Measurements from ENCODE around the gene RPS27.
A peak's percentile ranks its signal among the peaks of the same experiment; 100 is the strongest.
"Not testable (repeated sequence)": the region's sequence is repeated elsewhere in the genome, so short reads cannot be mapped to it uniquely, and the experiment has no call there.

Gene RPS27

GRCh38 chr1:153977250-153978240, 13.0 kb upstream of the RPS27 start, which contains the start of gene JTB:
Gene JTB (minus strand): TSS chr1:153977674. CDS start chr1:153977252, 422 bp downstream.
- Histone ChIP-seq H3K9me3 (ENCODE audit: control insufficient read depth, low read depth, low read length) (no peaks in the 10 kb centered on the region), H3K27ac (ENCODE audit: low read length) (peak within 1 kb of the TSS; percentile 17), H3K27me3 (ENCODE audit: control insufficient read depth, insufficient read depth, low read length) (no peaks in the 10 kb centered on the region), H3K9ac (ENCODE audit: low read length) (peak within 1 kb of the TSS; percentile 80), H3K4me3 (ENCODE audit: low read length) (peak within 1 kb of the TSS; percentile 81), H3K4me1 (ENCODE audit: control insufficient read depth, low read depth, low read length) (peaks cover 3% of the 10 kb centered on the region), H3K36me3 (ENCODE audit: control insufficient read depth, low read depth, low read length) (peaks cover 30% of the 10 kb centered on the region)

- Histone ChIP-seq H3K36me3 (ENCODE audit: control insufficient read depth, low read depth, low read length) (peaks cover 35% of the 10 kb centered on the region), H3K9ac (ENCODE audit: low read length) (peak overlapping the region; percentile 80), H3K9me3 (ENCODE audit: control insufficient read depth, low read depth, low read length) (no peaks in the 10 kb centered on the region), H3K4me3 (ENCODE audit: low read length) (peak overlapping the region; percentile 81), H3K27me3 (ENCODE audit: control insufficient read depth, insufficient read depth, low read length) (no peaks in the 10 kb centered on the region), H3K27ac (ENCODE audit: low read length) (no peak overlapping the region), H3K4me1 (ENCODE audit: control insufficient read depth, low read depth, low read length) (peaks cover 3% of the 10 kb centered on the region)
Measured at GRCh38 chr1:153978274-153978909, 12.2 kb upstream of the RPS27 start.

- not testable (repeated sequence) for H3K27me3 ChIP-seq (ENCODE audit: control insufficient read depth, insufficient read depth, low read length); H3K4me1 ChIP-seq (ENCODE audit: control insufficient read depth, low read depth, low read length); H3K9ac ChIP-seq (ENCODE audit: low read length); H3K27ac ChIP-seq (ENCODE audit: low read length); H3K4me3 ChIP-seq (ENCODE audit: low read length); H3K9me3 ChIP-seq (ENCODE audit: control insufficient read depth, low read depth, low read length)
- peaks cover 35% of the 10 kb centered on the region for H3K36me3 ChIP-seq (ENCODE audit: control insufficient read depth, low read depth, low read length)
Measured at GRCh38 chr1:153979091-153979490, 11.5 kb upstream of the RPS27 start.

GRCh38 chr1:153981735-153982134, 8.8 kb upstream of the RPS27 start:
- not testable (repeated sequence) for H3K9me3 ChIP-seq (ENCODE audit: control insufficient read depth, low read depth, low read length); H3K27me3 ChIP-seq (ENCODE audit: control insufficient read depth, insufficient read depth, low read length); H3K27ac ChIP-seq (ENCODE audit: low read length); H3K9ac ChIP-seq (ENCODE audit: low read length); H3K4me3 ChIP-seq (ENCODE audit: low read length)
- Histone ChIP-seq H3K36me3 (ENCODE audit: control insufficient read depth, low read depth, low read length) (peaks cover 20% of the 10 kb centered on the region), H3K4me1 (ENCODE audit: control insufficient read depth, low read depth, low read length) (peaks cover 15% of the 10 kb centered on the region)

GRCh38 chr1:153984123-153984894, 6.3 kb upstream of the RPS27 start:
- H3K27ac ChIP-seq (ENCODE audit: low read length) = no peak overlapping the region
- H3K4me3 ChIP-seq (ENCODE audit: low read length) = peak overlapping the region; percentile 92
- H3K36me3 ChIP-seq (ENCODE audit: control insufficient read depth, low read depth, low read length) = peaks cover 20% of the 10 kb centered on the region
- no peaks in the 10 kb centered on the region for H3K27me3 ChIP-seq (ENCODE audit: control insufficient read depth, insufficient read depth, low read length)
- H3K4me1 ChIP-seq (ENCODE audit: control insufficient read depth, low read depth, low read length) = peaks cover 17% of the 10 kb centered on the region
- peak overlapping the region; percentile 89 for H3K9ac ChIP-seq (ENCODE audit: low read length)
- H3K9me3 ChIP-seq (ENCODE audit: control insufficient read depth, low read depth, low read length) = no peaks in the 10 kb centered on the region

GRCh38 chr1:153985341-153985912, 5.1 kb upstream of the RPS27 start:
- H3K27ac ChIP-seq (ENCODE audit: low read length) = peak overlapping the region; percentile 81
- H3K9ac ChIP-seq (ENCODE audit: low read length) = peak overlapping the region; percentile 89
- H3K4me3 ChIP-seq (ENCODE audit: low read length) = peak overlapping the region; percentile 92
- H3K9me3 ChIP-seq (ENCODE audit: control insufficient read depth, low read depth, low read length) = no peaks in the 10 kb centered on the region
- peaks cover 17% of the 10 kb centered on the region for H3K4me1 ChIP-seq (ENCODE audit: control insufficient read depth, low read depth, low read length)
- H3K36me3 ChIP-seq (ENCODE audit: control insufficient read depth, low read depth, low read length) = peaks cover 20% of the 10 kb centered on the region
- H3K27me3 ChIP-seq (ENCODE audit: control insufficient read depth, insufficient read depth, low read length) = no peaks in the 10 kb centered on the region

- peak within 1 kb of the TSS; percentile 92 for H3K4me3 ChIP-seq (ENCODE audit: low read length)
- H3K9ac ChIP-seq (ENCODE audit: low read length) = peak within 1 kb of the TSS; percentile 89
- peaks cover 19% of the 10 kb centered on the region for H3K36me3 ChIP-seq (ENCODE audit: control insufficient read depth, low read depth, low read length)
- H3K9me3 ChIP-seq (ENCODE audit: control insufficient read depth, low read depth, low read length) = no peaks in the 10 kb centered on the region
- peak within 1 kb of the TSS; percentile 81 for H3K27ac ChIP-seq (ENCODE audit: low read length)
- H3K27me3 ChIP-seq (ENCODE audit: control insufficient read depth, insufficient read depth, low read length) = no peaks in the 10 kb centered on the region
- H3K4me1 ChIP-seq (ENCODE audit: control insufficient read depth, low read depth, low read length) = peaks cover 17% of the 10 kb centered on the region
Measured at GRCh38 chr1:153985941-153986761, 4.4 kb upstream of the RPS27 start, which contains the start of gene RAB13. Gene RAB13 (minus strand): TSS chr1:153986339. CDS start chr1:153986236, 103 bp downstream.

GRCh38 chr1:153987621-153988020, 2.9 kb upstream of the RPS27 start:
- Histone ChIP-seq H3K27ac (ENCODE audit: low read length) (no peak overlapping the region), H3K9ac (ENCODE audit: low read length) (no peak overlapping the region), H3K4me3 (ENCODE audit: low read length) (no peak overlapping the region)

GRCh38 chr1:153991151-153991630, 629 bp downstream of the RPS27 start:
- Histone ChIP-seq H3K27me3 (ENCODE audit: control insufficient read depth, insufficient read depth, low read length) (no peaks in the 10 kb centered on the region), H3K9me3 (ENCODE audit: control insufficient read depth, low read depth, low read length) (no peaks in the 10 kb centered on the region), H3K9ac (ENCODE audit: low read length) (peak overlapping the region; percentile 92), H3K4me1 (ENCODE audit: control insufficient read depth, low read depth, low read length) (peaks cover 16% of the 10 kb centered on the region), H3K4me3 (ENCODE audit: low read length) (peak overlapping the region; percentile 85), H3K36me3 (ENCODE audit: control insufficient read depth, low read depth, low read length) (peaks cover 33% of the 10 kb centered on the region), H3K27ac (ENCODE audit: low read length) (peak overlapping the region; percentile 92)

More at GRCh38 chr1:153987621-153988020, 2.9 kb upstream of the RPS27 start:
- H3K36me3 ChIP-seq (ENCODE audit: control insufficient read depth, low read depth, low read length) = peaks cover 24% of the 10 kb centered on the region
- H3K27me3 ChIP-seq (ENCODE audit: control insufficient read depth, insufficient read depth, low read length) = no peaks in the 10 kb centered on the region
- H3K9me3 ChIP-seq (ENCODE audit: control insufficient read depth, low read depth, low read length) = no peaks in the 10 kb centered on the region
- peaks cover 26% of the 10 kb centered on the region for H3K4me1 ChIP-seq (ENCODE audit: control insufficient read depth, low read depth, low read length)

GRCh38 chr1:153991806-153992205, 1.2 kb downstream of the RPS27 start:
- Histone ChIP-seq H3K9ac (ENCODE audit: low read length) (peak overlapping the region; percentile 92), H3K27me3 (ENCODE audit: control insufficient read depth, insufficient read depth, low read length) (no peaks in the 10 kb centered on the region), H3K4me3 (ENCODE audit: low read length) (peak overlapping the region; percentile 85), H3K4me1 (ENCODE audit: control insufficient read depth, low read depth, low read length) (peaks cover 11% of the 10 kb centered on the region), H3K36me3 (ENCODE audit: control insufficient read depth, low read depth, low read length) (peaks cover 33% of the 10 kb centered on the region), H3K27ac (ENCODE audit: low read length) (no peak overlapping the region), H3K9me3 (ENCODE audit: control insufficient read depth, low read depth, low read length) (no peaks in the 10 kb centered on the region)

All from iPS-18a (cell line).